BJ (cell line): ENCODE measurements around the gene IPCEF1. TPM values are rescaled to one million over a fixed set of nuclear protein-coding genes. Genes with fewer than 3 reads are reported as not detected.

Experiments
- CTCF ChIA-PET: fragments of 350-600 bp; formaldehyde crosslinking; extraction: SDS; loops from one replicate; lab custom pipeline; 2021; ENCODE audit warnings: antibody characterized with exemption, inconsistent platforms; lab: Yijun Ruan, JAX
- POLR2A ChIA-PET: fragments of 300-600 bp; sonication (Branson Sonifier 250); formaldehyde crosslinking; extraction: SDS; loops from one replicate; lab custom pipeline; 2021; ENCODE audit warnings: antibody characterized with exemption; lab: Charles Lee
- DNase-seq: peaks from one replicate; pipeline ENCODE4 v3.0.0-alpha.2; 2011; ENCODE audit warnings: low read depth
- H3K27me3 ChIP-seq: 2 replicates; pipeline ENCODE4 v1.6.0; 2011; ENCODE audit warnings: low read length; ENCODE audit not compliant: control insufficient read depth, insufficient read depth
- H3K36me3 ChIP-seq: 2 replicates; pipeline ENCODE4 v1.5.1; 2011; ENCODE audit warnings: low read length; ENCODE audit not compliant: control insufficient read depth, insufficient read depth
- H3K4me3 ChIP-seq: 2 replicates; pipeline ENCODE4 v1.5.1; 2011; ENCODE audit warnings: low read depth, mild to moderate bottlenecking, control low read depth, low read length
- polyA plus RNA-seq: library from polyadenylated mRNA; depleted of rRNA; stranded (reverse); fragments of >200 nt; gene quantifications from 2 replicates; pipeline ENCODE4 v1.2.3, GENCODE V29; 2011
- TF ChIP-seq, protein P1 (sequence below): IDR thresholded peaks from 2 replicates; pipeline ENCODE4 v1.5.1; 2011; ENCODE audit warnings: low read depth, mild to moderate bottlenecking, control low read depth, inconsistent platforms, low read length, moderate library complexity; ENCODE audit not compliant: insufficient read depth

The IPCEF1 gene
- polyA plus RNA-seq, 1 experiment: 0.02 TPM

DNA sequence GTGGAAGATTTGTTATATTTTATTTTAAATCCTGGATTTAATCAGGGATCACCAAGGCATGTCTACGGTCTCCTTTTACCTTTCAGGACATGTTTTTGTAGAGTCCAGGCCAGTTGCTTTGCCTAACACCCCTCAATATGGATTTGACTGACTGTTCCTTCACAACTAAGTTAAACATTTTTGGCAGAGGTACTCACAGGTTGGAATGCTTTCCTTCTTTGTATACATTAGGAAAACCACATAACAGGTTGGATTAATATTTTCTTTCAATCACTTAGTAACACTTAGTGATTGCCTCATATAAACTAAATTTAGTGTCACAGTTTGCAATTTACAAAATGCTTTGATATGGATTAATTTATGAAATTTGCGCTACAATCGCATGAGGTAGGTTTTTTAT lies 64.5 kb downstream of the IPCEF1 start:
- CTCF ChIA-PET: no interaction called here
- TF ChIP-seq, protein P1, sequence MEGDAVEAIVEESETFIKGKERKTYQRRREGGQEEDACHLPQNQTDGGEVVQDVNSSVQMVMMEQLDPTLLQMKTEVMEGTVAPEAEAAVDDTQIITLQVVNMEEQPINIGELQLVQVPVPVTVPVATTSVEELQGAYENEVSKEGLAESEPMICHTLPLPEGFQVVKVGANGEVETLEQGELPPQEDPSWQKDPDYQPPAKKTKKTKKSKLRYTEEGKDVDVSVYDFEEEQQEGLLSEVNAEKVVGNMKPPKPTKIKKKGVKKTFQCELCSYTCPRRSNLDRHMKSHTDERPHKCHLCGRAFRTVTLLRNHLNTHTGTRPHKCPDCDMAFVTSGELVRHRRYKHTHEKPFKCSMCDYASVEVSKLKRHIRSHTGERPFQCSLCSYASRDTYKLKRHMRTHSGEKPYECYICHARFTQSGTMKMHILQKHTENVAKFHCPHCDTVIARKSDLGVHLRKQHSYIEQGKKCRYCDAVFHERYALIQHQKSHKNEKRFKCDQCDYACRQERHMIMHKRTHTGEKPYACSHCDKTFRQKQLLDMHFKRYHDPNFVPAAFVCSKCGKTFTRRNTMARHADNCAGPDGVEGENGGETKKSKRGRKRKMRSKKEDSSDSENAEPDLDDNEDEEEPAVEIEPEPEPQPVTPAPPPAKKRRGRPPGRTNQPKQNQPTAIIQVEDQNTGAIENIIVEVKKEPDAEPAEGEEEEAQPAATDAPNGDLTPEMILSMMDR: no peak
- POLR2A ChIA-PET: no interaction called here
- Histone ChIP-seq H3K27me3 (no peaks in the 10 kb centered on the region), H3K36me3 (no peaks in the 10 kb centered on the region), H3K4me3 (no peak overlapping the region)
- DNase-seq: no peak

DNA sequence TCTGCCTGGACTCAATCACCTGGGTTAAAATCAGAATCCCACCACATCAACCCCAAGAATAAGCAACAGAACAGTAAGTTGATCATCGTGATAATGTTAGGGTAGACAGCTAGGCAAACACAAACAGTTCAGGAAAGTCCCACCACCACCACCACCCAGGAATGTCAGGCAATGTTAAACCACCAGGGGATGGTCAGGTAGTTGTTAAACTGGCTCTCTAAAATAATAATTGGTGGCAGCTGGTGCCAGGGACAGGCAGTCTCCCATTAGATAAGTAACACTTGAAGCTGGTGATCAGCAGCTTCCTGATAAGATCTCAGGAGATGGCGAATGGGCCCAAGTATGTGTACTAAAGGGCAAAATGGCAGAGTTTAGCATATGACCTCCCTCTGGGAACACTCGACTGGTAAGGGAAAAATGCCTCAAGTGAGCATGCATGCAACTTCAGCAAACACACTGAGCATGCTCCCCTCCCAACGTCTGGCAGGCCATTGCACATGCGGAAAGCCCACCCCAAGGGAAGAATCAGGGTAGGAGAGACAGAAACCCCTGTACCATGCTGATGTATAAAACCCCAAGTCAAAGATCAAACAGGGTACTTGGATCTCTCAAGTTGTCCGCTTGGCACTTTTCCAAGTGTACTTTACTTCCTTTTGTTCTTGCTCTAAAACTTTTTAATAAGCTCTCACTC lies 66.6 kb downstream of the IPCEF1 start:
- DNase-seq: no peak
- Histone ChIP-seq H3K4me3 (no peak overlapping the region), H3K27me3 (no peaks in the 10 kb centered on the region), H3K36me3 (no peaks in the 10 kb centered on the region)
- POLR2A ChIA-PET: no interaction called here
- CTCF ChIA-PET: interaction anchor here (1.2 kb wide), 1 partner anchor 12 kb away, joined by 4 read pairs; no protein-coding TSS in a partner anchor
- TF ChIP-seq, protein P1: no peak

DNA sequence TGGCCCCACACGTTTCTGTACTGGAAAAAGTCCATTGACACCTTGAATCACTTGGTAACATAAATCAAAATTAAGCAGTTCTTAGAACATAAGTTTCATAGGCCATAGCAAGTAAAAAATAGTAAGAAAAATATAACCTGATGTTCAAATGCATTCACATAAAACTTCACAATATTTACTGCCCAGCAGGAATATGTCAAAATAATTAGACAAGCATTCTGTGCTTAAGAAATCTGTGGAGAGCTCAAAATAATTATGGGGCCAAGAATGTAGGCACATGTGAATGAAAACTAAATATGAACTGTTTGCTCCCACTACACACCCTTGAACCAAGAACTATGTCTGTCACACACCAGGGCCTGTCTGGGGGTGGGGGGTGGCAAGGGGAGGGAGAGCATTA lies 70.8 kb downstream of the IPCEF1 start:
- H3K4me3 ChIP-seq: no peak overlapping the region
- TF ChIP-seq, protein P1: no peak
- DNase-seq: no peak
- ChIA-PET POLR2A (no interaction called here), CTCF (no interaction called here)
- no peaks in the 10 kb centered on the region for H3K36me3 ChIP-seq
- no peaks in the 10 kb centered on the region for H3K27me3 ChIP-seq

DNA sequence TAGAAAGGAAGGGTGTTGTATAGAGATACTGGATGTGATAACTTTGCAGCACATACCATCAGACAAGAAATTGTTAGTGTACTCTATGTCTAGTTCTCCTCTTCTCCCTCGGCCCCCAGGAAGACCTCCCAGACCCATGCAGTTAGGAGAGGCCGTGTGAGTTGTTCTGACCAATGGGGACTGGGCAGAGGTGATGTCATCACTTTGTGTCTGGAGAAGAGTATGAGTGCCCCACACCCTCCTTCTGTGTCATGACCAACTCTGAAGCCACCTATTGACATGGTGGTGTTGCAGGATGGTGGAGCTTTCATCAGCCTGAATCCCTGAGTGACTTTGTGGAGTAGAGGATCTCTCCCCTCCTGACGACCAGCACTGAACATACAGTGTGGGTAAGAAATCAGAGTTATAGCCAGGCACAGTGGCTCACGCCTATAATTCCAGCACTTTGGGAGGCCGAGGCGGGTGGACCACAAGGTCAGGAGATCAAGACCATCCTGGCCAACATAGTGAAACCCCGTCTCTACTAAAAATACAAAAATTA lies 72.2 kb downstream of the IPCEF1 start:
- no peak for DNase-seq
- ChIA-PET POLR2A (interaction anchor here (0.6 kb wide), 1 partner anchor 254 kb away, joined by 3 read pairs; no protein-coding TSS in a partner anchor), CTCF (no interaction called here)
- Histone ChIP-seq H3K36me3 (no peaks in the 10 kb centered on the region), H3K4me3 (no peak overlapping the region), H3K27me3 (no peaks in the 10 kb centered on the region)
- TF ChIP-seq, protein P1: no peak

DNA sequence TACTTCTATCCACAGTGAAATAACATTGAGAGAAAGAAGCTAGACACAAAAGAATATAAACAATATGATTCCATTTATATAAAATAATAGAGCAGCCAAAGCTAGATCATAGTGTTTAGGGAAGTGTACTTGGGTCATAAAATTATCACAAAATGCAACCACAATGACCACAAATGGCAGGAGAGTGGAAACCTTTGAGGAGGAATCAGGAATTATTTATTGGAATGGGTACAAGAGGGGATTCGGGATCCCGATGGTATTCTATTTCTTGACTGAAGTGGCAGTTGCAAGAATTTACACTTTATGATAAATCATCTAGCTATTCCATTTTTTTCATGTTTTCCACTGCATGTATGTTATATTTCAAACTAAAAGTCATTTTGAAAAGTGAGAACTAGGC lies 76.1 kb downstream of the IPCEF1 start:
- Histone ChIP-seq H3K27me3 (no peaks in the 10 kb centered on the region), H3K36me3 (no peaks in the 10 kb centered on the region), H3K4me3 (no peak overlapping the region)
- no peak for DNase-seq
- ChIA-PET CTCF (interaction anchor here (0.6 to 1.0 kb wide), 3 partner anchors 64 to 127 kb away, joined by 3 read pairs; no protein-coding TSS in a partner anchor), POLR2A (no interaction called here)
- TF ChIP-seq, protein P1: no peak
